Stimulated activated CD4-positive, alpha-beta T cell treated with anti-CD3 and anti-CD28 coated beads, Interleukin-1b, Interleukin-23, amount 100 ng/mL, for 4 hours (primary cell): ENCODE data around the gene DOCK7.
"Not testable (repeated sequence)": the region's sequence is repeated elsewhere in the genome, so short reads cannot be mapped to it uniquely, and the experiment has no call there.

Experiments
- DNase-seq, 2 donors: peaks; one replicate each; pipeline ENCODE4 v3.0.0-alpha.2; 2020; ENCODE audit warnings: low read depth in 2 of 2

DOCK7 gene

DNA sequence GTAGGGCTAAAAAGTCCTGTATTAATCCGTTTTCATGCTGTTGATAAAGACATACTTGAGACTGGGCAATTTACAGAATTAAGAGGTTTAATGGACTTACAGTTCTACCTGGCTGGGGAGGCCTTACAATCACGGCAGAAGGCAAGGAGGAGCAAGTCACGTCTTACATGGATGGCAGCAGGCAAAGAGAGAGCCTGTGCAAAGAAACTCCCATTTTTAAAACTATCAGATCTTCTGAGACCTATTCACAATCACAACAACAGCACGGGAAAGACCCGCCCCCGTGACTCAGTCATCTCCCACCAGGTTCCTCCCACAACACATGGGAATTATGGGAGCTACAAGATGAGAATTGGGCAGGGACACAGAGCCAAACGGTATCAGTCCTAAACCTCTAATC, 6.3 kb upstream of the DOCK7 start:
- DNase-seq = not testable (repeated sequence)

DNA sequence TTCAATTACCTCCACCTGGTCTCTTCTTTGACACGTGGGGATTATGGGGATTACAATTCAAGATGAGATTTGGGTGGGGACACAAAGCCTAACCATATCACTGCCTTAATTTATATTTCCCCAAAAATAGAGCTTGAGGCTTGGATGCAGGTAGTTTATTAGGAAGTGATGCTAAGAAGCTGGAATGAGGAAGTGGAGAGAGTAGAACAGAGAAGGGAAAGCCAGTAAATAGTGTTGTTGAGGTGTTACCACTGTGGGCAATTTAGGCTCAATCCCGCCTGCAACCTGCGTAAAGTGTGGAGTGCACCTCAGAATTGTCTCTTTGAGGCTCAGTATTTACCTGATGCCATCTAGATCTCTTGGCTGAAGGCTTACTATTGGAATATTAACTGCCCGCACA, 4.9 kb upstream of the DOCK7 start:
- DNase-seq = no peak

DNA sequence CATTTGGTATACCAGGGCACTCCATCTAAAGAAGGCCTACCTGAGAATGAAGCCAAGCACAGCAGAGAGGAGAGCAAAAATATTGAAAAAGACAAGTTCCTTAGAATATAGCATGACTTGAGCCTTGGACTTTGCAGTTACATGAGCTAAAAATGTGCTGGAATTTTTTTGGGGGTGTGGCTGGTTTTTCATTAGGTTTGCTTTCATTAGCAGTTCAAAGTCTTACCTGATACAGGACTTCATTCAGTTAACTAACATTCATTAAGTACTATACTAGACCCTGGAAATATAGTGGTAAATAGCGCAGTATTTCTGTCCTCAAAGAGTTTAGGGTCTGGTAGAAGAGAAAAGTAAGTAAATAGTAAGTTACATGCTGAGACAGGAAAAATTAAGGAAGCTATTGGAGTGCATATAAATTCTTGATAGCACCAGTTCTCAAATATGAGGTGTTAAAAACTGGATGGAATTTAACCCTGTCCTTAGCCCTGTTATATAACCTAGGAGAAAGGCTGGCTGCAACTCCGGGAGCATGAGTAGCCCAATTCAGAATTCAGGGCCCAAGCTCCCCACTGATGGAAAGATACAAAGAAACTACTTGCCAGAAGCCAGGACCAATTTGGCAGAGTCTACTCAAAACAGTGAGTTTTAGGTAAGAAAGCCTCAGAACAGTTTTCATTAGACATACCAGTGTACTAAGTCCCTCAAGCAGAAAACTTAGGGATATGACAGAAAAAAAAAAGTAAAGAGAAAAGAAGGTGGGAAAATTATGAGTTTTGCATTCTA, 3.1 kb upstream of the DOCK7 start:
- DNase-seq = no peak

DNA sequence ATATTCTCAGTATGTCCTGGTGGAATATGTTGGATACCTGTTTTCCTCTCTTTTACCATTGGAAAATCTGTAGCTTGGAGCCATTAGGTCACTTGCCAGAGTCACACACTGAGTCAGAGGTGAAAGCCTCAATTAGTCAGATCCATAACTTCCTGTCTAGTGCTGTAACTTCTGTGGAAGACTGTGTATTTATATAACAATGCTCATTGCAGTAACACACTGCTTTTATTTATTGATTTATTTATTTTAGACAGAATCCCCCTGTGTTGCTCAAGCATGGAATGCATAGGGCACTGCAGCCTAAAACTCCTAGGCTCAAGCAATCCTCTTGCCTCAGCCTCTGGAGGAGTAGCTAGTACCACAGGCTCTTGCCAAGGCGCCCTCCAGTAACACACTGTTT, 1.3 kb upstream of the DOCK7 start:
- DNase-seq = no peak

DNA sequence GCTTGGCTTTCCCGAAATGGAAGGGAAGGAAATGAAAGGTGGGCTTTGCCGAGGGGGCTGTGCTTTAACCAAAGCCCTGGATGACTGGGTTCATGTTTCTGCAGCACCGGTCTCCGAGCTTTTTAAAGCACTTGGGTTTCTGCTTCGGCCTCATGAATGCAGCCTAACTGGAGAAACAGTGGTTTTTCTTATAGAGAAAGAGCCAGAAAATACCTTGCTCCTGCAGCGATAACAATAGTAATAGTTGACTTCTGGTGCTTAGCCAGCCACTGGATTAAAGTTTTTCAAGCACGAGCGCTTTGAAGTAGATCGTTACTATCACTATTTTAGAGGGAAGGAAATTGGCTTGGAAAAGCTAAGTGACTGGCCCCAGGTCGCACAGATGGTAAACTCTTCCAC, 500 bp upstream of the DOCK7 start:
- DNase-seq = no peak

DNA sequence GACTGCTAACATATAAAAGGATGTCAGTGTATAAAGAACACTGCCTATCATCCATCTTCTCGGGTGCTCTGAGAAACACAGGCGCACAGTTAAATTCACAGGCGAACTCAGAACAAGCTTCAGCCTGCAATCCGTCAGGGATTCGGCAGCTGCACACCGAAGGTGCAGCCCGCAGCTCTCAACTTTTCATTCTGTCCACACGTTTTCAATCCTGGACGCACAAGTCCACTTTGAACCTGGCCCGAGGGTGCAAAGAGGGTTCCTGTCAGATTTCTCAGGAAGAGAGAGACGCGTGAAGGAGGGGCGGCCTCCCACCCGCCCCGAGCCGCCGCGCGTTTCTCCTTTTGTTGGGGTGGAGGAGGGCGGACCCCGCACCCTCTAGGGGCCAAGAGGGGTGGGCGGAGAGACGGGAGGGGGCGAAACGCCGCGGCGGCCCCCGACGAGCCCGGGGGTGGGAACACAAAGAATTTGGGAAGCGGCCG, 724 bp downstream of the DOCK7 start:
- no peak for DNase-seq

DNA sequence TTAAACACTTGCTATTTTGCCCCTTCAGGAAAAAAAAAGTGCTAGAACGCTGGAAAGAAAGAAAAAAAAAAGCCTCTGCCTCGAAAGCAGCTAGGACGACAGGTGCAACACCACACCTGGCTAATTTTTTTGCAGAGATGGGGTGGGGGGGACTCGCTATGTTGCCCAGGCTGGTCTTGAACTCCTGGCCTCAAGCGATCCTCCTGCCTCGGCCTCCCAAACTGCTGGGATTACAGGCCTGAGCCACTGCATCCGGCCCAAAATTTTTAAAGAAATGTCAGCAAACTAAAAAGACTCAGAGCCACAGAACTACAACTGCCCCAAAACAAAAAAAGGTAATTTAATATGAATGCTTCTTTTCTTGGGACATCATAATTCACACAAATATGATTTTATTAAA, 1.4 kb downstream of the DOCK7 start:
- no peak for DNase-seq

DNA sequence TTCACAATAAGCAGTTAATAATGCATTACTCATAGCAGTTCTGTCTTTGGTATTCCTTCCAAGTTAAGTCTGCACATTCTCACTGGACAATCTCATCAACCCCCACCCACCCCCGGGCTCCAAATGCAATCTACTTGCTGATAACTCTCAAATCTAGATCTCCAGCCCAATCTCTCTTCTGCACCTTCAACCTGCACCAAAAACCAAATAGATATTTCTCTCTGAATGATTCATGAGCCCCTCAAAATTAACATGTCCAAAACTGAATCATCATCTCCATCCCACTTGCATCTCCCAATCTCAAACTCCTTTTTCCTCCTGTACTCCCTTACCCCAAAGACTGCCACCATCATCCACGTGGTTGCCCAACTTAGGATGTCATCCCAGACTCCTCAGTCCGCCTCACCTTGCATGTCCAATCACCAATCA, 2.7 kb downstream of the DOCK7 start:
- no peak for DNase-seq

DNA sequence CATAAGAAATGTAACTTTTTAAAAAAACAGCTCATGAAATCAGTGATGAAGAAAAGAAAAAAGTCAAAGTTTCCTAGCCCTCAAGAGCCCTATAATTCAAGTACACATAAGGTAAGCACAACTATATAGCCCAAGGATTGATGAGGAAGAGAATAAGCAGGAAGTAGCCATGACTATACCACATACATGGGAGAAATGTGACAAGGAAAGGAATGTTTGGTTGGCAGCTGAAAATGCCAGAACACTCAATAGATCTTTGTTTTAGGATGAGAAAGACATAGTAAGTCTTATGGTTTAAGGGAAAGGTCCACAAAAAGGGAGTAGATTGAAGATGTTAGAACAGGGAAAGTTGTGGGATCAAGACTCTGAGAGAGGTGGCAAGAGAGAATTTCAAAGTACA, 5.7 kb downstream of the DOCK7 start:
- no peak for DNase-seq

DNA sequence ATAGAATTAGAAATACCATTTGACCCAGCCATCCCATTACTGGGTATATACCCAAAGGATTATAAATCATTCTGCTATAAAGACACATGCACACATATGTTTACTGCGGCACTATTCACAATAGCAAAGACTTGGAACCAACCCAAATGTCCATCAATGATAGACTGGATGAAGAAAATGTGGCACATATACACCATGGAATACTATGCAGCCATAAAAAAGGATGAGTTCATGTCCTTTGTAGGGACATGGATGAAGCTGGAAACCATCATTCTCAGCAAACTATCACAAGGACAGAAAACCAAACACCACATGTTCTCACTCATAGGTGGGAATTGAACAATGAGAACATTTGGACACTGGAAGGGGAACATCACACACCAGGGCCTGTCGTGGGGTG, 7.2 kb downstream of the DOCK7 start:
- DNase-seq = not testable (repeated sequence)

DNA sequence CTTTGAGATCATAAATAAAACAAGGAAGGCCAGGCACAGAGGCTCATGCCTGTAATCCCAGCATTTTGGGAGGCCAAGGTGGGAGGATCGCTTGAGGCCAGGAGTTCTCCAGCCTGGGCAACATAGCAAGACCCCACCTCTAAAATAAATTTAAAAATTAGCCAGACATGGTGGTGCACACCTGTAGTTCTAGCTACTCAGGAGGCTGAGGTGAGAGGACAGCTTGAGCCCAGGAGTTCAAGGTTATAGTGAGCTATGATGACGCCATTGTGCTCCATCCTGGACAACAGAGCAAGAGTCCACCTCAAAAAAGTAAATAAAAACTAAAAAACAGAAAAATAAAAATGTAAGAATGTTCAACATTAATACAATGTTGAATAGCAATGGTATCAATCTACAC, 10.4 kb downstream of the DOCK7 start:
- DNase-seq = not testable (repeated sequence)

DNA sequence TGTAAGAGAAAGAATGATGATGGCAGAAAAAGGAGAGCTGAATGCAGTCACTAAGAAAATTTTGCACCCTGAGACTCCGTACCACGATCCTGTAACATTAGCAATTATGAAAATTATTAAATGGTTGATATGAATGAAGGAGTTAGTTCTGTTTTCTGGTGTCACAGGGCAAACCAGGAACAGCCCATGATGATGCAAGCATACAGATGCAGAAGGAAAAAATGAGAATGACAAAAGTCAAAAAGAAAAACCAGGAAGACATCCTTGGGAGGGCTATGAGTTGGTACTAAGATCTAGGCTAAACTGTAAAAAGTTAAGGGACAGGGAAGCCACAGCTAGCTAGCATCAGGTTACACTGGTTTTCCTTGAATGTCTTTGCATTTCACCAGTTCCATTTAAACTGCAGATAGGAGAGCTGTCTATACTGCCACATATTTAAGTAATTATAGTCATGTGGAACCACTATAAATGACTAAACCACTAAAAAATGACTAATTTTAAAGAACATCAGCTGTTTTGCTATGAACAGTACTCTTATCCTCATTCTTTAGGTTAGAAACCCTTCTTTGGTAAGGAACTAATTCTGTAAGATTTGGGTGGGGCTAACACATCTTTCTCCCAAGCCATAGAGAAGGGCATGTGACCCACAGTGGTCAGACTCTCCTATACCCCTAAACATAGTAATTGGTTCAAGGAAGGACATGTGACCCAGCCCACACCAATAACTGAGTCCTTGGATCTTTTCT, 11.4 kb downstream of the DOCK7 start:
- no peak for DNase-seq

DNA sequence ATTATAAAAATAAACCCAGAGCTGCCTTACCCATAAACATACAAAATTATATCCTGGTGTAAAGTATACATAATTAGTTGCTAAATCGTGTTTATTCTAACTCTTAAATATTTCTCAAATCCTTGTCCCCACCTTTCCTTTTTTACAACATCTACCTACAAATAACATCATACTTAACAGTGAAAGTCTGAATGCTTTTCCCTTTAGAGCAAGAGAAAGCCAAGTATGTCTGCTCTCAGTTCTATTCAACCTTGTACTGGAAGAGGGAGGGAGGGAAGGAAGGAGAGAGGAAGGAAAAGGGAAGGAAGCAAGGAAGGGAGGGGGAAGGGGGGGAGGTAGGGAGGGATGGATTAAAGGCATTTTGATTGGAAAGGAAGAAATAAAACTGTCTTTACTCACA, 14.6 kb downstream of the DOCK7 start:
- no peak for DNase-seq

DNA sequence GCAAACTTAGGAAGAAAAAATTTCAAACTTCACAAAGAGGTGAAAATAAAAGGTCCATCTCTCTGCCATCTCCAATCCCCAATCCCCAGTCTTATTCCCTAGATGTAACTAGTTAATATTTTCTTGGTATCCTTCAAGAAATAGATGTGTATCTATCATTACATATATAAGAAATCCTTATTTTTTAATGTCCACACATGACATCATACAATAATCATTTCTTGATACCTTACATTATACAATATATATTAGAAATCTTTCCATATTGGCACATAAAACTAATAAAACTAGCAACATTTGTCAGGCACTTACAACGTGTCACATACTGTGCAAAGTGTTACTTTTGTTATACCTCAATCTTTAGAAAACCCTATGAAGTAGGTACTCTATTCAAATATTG, 16.2 kb downstream of the DOCK7 start:
- no peak for DNase-seq

DNA sequence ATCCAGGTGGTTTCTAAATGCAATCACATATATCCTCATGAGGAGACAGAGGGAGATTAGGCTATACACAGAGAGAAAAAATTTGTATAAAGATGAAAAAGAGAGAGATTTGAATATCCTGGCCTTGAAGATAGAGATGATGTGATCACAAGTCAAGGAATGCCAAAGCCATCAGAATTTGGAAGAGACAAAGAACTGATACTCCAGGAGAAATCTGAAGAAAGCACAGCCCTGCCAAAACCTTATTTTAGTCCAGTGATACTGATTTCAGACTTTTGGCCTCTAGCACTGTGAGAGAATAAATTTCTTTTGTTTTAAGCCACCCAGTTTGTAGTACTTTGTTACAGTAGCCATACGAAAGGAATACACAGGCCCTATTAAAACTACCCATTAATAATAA, 33.4 kb downstream of the DOCK7 start:
- DNase-seq = no peak

DNA sequence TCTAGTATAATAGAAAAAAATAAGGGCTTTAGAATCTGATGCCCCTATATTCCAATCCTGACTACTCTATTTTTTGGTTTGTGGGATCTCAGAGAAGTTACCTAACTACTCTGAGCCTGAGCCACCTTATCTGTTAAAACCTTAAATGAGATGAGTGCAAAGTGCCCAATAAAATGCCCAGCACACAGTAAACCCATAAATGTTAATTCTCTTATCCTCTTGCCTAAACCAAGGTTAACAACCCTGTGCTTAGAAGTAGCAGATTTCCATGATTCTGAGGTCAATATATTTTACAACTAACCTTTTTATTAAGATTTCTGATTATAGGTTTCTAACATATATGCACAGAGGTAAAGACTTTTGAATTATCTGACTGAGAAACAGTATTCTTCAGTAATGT, 35.8 kb downstream of the DOCK7 start:
- no peak for DNase-seq

DNA sequence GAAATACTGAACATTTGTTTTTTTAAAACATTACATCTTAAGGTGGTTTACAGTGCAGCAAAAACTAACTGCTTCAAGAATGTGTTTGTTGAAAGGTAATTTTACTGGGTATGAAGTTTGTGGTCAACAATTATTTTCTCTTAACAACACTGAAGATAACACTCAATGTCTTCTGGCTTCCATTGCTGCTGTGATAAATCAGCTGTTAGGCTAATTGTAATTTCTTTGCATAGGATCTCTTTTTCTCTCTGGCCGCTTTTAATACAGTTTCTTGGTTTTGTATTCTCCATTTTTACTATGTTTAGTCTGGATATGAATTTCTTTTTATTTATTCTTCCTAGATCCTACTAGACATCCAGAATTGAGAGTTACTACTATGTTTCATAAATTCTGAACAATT, 44.9 kb downstream of the DOCK7 start:
- no peak for DNase-seq

DNA sequence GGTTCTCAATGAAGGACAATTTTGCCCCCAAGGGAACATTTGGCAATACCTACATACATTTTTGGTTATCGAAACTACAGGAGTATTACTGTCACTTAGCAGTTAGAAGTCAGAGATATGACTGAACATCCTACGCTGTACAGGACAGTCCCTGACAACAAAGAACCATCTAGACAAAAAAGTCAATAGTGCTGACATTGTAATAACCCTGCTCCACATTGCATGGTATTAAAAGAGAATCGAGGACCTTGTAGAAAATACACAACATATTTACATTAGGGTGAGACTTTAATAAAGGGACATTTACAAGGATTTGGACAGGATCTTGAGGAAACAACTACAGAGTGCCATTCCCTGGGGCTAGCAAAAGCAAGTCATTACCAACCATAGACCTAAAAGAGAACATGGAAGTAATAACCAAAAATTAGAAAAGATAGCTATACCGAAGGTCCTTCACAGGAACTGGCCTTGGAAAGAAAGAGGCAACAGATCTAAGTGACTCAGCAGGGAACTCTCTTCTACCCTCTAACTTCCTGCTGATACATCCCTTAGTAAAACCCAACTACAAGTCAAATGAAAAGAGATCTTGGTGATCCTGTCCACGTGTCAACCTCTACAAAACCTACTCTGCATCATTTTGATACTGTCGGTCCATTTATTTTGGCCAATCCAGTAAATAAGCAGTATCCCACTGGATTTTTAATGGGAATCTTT, 50.6 kb downstream of the DOCK7 start:
- DNase-seq = no peak

DNA sequence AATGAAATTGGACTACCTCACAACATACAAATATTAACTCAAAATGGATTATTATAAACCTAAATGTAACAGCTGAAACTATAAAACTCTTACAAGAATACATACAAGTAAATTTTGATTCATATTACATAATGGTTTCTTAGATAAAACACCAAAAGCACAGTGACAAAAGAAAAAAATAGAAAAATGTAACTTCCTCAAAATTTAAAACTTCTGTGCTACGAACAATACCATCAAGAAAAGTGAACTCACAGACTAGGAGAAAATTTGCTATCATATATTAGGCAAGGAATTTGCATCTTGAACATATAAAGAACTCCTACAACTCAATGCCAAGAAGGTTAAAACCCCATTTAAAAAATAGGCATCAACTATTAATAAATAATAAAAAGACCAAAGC, 59.7 kb downstream of the DOCK7 start:
- DNase-seq = no peak

DNA sequence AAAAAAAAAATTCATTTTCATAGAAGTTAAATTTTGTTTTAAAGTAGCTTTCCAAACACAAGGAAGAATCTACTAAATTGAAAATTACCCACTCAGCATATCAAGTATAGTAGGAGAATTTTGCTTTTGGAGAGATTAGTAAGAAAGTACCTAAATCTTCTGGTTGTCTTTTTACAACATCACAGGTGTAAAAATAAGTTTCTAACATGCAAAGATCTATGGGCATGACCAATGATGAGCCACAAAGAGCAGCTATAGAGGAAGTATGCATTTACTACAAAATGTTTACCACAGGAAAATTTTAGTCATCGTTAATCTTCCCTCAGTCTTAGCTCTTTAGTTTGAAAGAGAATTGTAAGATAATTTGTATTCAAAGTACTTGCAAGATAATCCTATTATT, 62.8 kb downstream of the DOCK7 start:
- no peak for DNase-seq

DNA sequence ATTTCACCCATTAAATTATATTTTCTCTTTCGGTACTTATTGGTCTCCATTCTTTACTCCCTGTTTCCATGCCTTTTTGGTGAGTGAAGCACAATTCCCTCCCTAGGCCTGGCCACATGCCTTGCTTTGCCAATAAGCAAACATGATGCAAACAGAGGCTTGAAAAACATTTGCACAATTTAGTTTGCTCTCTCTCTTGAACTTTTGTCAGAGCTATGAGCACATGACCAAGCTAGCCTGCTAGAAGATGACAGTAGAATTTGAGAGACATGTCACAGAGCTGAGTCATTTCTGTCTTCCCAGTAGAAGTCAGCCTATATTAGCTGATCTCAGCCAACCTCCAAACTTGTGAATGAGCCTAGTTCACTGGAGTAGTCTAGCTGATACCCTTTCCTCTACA, 66.3 kb downstream of the DOCK7 start:
- DNase-seq = no peak

DNA sequence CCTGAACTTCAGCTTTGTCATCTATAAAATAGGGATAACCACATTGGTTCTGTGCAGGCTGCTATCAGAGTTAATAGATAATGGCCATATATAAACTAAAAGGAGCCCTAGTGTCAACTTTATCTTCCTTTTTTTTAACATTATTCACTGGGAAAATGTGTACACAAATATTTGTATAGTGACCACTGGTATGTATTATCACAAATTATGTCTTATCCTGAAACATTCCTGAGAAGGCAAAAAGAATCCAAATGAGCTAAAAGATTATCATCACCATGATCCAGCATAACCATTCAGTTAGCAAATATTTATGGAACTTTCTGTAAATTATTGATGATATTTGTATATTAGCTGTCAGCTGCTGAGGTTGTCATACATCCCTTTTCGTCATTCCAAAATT, 74.3 kb downstream of the DOCK7 start:
- no peak for DNase-seq

DNA sequence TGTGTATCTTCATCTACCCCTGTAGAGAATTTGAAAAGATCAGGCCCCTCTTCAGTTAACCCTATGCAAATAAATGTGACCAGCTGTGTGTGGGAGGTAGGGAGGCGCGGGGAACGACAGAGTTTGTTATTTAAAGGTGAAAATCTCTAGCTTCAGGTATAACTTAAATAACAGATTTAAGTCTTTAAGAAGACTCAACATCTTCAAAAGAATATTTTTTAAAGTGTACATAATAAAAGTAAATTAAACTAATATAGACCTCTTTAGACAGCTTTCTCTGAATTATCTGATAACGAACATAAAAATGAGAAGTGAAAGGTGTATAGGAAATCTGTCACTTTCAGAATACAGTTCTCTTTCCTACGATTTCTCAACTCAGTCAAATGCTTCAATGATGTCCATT, 74.9 kb downstream of the DOCK7 start:
- no peak for DNase-seq
